Testis (tissue), 2 donors: Measurements from ENCODE around the gene ANO3.

Source experiments
- POLR2A ChIP-seq: fragments of 450-650 bp; IDR thresholded peaks from one replicate; pipeline ENCODE4 v1.6.1; 2017; ENCODE audit warnings: antibody characterized with exemption, mild to moderate bottlenecking, moderate library complexity
- TF ChIP-seq, protein P1 (sequence below), 3 experiments: fragments of 450-650 bp in 2 of 3; fragments of 200-600 bp in 1 of 3; sonication (generic) in 1 of 3; IDR thresholded peaks; one replicate each; pipeline ENCODE4 v1.5.1; 2016 to 2019; ENCODE audit warnings: antibody characterized with exemption in 3 of 3, mild to moderate bottlenecking in 2 of 3, moderate library complexity in 1 of 3

DNA sequence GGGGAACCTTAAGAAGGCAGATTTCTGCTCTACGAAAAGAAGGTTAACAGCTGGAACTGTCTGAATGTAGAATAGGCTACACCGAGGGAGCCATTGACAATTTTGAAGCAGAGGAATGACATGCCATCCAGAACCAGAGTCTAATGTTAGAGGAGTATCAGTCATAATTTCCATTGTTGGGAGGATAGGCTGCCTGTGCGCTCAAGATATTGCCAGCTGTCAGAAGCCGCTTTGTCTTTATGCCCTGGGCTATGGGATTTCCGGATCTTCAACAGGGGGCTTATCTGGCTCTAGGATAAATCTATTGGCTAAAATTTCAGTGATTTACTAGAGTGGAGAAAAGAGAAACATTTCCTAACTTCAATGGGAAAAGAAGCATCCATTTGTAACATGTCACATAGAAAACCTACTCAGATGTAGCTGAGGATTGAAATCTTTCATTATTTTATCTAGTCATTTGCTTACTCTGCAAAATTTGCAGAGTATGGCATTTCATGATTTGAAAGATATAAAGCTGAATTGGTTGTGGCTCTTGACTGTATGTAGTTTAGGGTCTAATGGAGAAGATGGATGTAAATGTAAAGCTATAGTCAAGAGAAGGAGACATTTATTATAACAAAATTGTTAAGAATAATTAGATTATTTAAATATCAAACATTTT lies 78.9 kb downstream of the ANO3 start:
- TF ChIP-seq, protein P1, sequence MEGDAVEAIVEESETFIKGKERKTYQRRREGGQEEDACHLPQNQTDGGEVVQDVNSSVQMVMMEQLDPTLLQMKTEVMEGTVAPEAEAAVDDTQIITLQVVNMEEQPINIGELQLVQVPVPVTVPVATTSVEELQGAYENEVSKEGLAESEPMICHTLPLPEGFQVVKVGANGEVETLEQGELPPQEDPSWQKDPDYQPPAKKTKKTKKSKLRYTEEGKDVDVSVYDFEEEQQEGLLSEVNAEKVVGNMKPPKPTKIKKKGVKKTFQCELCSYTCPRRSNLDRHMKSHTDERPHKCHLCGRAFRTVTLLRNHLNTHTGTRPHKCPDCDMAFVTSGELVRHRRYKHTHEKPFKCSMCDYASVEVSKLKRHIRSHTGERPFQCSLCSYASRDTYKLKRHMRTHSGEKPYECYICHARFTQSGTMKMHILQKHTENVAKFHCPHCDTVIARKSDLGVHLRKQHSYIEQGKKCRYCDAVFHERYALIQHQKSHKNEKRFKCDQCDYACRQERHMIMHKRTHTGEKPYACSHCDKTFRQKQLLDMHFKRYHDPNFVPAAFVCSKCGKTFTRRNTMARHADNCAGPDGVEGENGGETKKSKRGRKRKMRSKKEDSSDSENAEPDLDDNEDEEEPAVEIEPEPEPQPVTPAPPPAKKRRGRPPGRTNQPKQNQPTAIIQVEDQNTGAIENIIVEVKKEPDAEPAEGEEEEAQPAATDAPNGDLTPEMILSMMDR (IDR thresholded peaks at IDR 0.05): no peak
- TF ChIP-seq POLR2A: no peak
